NT2/D1 (cell line): ENCODE measurements around the gene BRINP3.

ENCODE experiments used
- DNase-seq: peaks from one replicate; pipeline ENCODE4 v3.0.0-alpha.2; 2011; ENCODE audit warnings: low read depth, low spot score
- H3K27me3 ChIP-seq: 2 replicates; pipeline ENCODE4 v1.6.0; 2011; ENCODE audit warnings: mild to moderate bottlenecking; ENCODE audit not compliant: insufficient read length, insufficient read depth
- H3K36me3 ChIP-seq: 2 replicates; pipeline ENCODE4 v1.6.1; 2011; ENCODE audit warnings: mild to moderate bottlenecking, low read length, mixed read lengths; ENCODE audit not compliant: insufficient read depth, insufficient read length
- H3K4me1 ChIP-seq: 2 replicates; pipeline ENCODE4 v1.5.1; 2011; ENCODE audit not compliant: insufficient read depth, insufficient read length
- H3K4me3 ChIP-seq: 2 replicates; pipeline ENCODE4 v1.5.1; 2011; ENCODE audit warnings: low read depth; ENCODE audit not compliant: insufficient read length
- H3K9ac ChIP-seq: 2 replicates; pipeline ENCODE4 v1.6.0; 2011; ENCODE audit warnings: low read depth; ENCODE audit not compliant: insufficient read length
- H3K9me3 ChIP-seq: 2 replicates; pipeline ENCODE4 v1.5.1; 2011; ENCODE audit warnings: mild to moderate bottlenecking, low read length; ENCODE audit not compliant: insufficient read depth
- SUZ12 ChIP-seq: IDR thresholded peaks from 2 replicates; pipeline ENCODE4 v1.6.1; 2011; ENCODE audit not compliant: insufficient read length, insufficient read depth; ENCODE audit errors: extremely low read depth
- YY1 ChIP-seq: IDR thresholded peaks from 2 replicates; pipeline ENCODE4 v1.6.1; 2011; ENCODE audit not compliant: insufficient read length, insufficient read depth
- ZNF274 ChIP-seq: IDR thresholded peaks from 2 replicates; pipeline ENCODE4 v1.6.1; 2011; ENCODE audit warnings: mild to moderate bottlenecking, low read depth, low read length

Gene BRINP3

DNA sequence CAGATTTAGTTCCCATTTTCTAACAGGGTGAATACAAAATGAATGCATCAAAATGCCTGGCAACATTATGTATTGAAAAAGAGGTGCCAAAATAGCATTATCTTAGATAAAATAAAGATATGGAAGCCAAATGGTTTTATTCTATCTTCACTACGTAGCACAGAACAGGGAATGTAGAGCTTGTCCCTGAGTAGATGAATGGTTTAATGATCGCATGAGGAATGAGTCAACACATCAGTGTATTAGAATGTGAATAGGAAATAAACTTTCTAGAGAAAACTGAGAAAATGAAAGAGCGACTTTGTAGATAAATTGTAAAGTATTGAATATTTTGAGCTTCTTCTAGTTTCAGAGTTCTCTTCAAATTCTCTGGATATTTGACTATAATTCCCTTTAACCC, 74.3 kb downstream of the BRINP3 start:
- no peaks in the 10 kb centered on the region for H3K36me3 ChIP-seq
- TF ChIP-seq ZNF274 (no peak), YY1 (no peak), SUZ12 (no peak)
- no peaks in the 10 kb centered on the region for H3K4me1 ChIP-seq
- H3K27me3 ChIP-seq: no peaks in the 10 kb centered on the region
- DNase-seq: no peak
- no peak overlapping the region for H3K9ac ChIP-seq
- H3K9me3 ChIP-seq: no peaks in the 10 kb centered on the region
- no peak overlapping the region for H3K4me3 ChIP-seq

DNA sequence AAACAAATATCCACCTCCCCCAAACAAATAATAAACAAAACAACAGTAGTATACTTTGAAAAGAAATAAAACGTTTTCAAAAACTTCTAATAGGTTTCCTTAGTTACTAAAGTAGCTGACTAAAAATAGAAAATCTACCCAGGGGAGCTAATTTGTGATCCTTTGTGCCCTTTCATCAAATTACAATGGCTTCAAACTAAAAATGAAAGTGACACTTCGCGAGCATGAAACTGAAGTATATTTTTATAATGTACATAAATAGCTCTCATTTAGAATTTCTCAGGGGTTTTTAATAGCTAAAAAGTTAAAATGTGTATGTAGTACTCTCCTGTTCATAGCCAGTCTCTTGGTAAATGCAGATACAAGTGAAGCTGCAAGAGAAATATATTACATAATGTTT, 78.4 kb downstream of the BRINP3 start:
- Histone ChIP-seq H3K4me1 (no peaks in the 10 kb centered on the region), H3K9me3 (no peaks in the 10 kb centered on the region), H3K27me3 (no peaks in the 10 kb centered on the region), H3K4me3 (no peak overlapping the region), H3K36me3 (no peaks in the 10 kb centered on the region), H3K9ac (no peak overlapping the region)
- no peak for TF ChIP-seq ZNF274
- no peak for TF ChIP-seq SUZ12
- TF ChIP-seq YY1: no peak
- DNase-seq: no peak

DNA sequence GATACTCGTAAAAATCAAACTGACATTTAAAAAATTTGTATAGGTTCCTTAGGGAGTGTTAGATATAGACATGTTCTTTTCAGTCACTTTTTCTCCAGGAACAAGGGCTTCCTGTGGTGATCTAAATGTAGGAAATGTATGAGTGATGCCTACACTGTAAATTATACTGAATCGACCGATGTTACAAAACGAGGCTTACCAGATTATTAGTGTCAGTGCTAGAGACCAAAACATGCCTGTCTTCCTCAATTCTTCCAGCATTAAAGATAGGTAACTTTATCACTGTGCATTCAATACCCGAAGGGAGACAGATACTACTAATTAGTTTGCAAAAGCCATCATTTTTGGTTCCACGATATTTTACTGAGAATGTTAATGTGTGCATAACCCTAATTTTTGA, 86.1 kb downstream of the BRINP3 start:
- no peaks in the 10 kb centered on the region for H3K9me3 ChIP-seq
- H3K9ac ChIP-seq: no peak overlapping the region
- H3K4me1 ChIP-seq: no peaks in the 10 kb centered on the region
- no peaks in the 10 kb centered on the region for H3K36me3 ChIP-seq
- no peak overlapping the region for H3K4me3 ChIP-seq
- no peak for DNase-seq
- TF ChIP-seq SUZ12 (no peak), ZNF274 (no peak), YY1 (no peak)
- H3K27me3 ChIP-seq: no peaks in the 10 kb centered on the region

DNA sequence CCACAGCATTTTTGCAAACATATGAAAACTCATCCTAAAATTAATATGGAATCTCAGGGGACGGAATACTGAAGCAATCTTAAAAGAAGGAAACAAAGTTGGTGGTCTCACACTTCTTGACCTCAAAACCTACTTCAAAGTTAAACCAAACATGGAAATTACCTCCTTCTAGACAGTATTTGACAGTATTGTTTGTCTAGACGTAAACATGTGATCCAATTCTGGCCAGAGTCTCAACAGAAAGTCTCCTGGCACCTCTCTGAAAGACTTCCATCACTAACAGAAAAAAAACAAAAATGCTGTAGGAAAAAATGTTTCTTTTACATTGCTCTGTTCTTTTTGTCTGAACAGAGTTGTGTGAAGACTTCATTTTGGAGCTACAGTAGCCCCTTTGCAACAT, 99.7 kb downstream of the BRINP3 start:
- DNase-seq: no peak
- H3K9ac ChIP-seq: no peak overlapping the region
- H3K4me3 ChIP-seq: no peak overlapping the region
- no peak for TF ChIP-seq SUZ12
- TF ChIP-seq ZNF274: no peak
- TF ChIP-seq YY1: no peak
- no peaks in the 10 kb centered on the region for H3K4me1 ChIP-seq
- H3K9me3 ChIP-seq: no peaks in the 10 kb centered on the region
- no peaks in the 10 kb centered on the region for H3K27me3 ChIP-seq
- H3K36me3 ChIP-seq: no peaks in the 10 kb centered on the region

DNA sequence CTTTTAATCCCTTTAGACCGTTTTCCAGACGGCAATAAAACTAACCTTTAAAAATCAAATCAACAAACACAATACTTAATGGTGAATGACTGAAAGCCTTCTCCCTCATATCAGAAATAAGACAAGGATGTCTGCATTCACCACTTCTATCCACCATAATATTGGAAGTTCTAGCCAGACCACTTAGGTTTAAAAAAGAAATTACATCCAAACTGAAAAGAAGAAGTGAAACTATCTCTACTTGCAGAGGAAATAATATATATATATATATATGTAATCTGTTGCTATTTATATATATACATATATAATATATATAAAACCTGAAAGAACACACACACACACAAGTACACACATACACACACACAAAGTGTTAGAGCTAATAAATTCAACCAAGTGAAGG, 100.4 kb downstream of the BRINP3 start:
- Histone ChIP-seq H3K4me1 (no peaks in the 10 kb centered on the region), H3K27me3 (no peaks in the 10 kb centered on the region), H3K36me3 (no peaks in the 10 kb centered on the region), H3K4me3 (no peak overlapping the region), H3K9me3 (no peaks in the 10 kb centered on the region), H3K9ac (no peak overlapping the region)
- DNase-seq: no peak
- TF ChIP-seq YY1 (no peak), ZNF274 (no peak), SUZ12 (no peak)

DNA sequence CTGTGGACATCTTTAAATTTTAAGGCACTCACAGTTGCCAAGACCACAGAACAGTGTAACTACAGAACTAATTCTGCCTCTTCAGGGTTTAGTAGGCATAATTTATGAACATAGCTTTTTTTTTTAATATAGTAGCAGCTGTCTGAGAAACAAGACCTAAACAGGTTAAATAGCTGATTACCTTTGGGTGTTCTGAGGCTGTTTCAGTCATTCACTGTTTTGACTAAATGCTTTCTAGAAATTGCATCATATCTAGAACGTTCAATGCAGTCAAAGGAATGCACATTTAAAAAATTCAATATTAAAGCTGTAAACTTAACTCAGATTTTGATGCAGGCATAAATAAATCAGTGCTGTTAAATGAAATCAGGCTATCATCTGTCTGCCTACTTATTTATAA, 101.6 kb downstream of the BRINP3 start:
- no peak overlapping the region for H3K4me3 ChIP-seq
- no peaks in the 10 kb centered on the region for H3K4me1 ChIP-seq
- no peak for DNase-seq
- TF ChIP-seq ZNF274 (no peak), YY1 (no peak), SUZ12 (no peak)
- no peaks in the 10 kb centered on the region for H3K27me3 ChIP-seq
- no peak overlapping the region for H3K9ac ChIP-seq
- H3K9me3 ChIP-seq: no peaks in the 10 kb centered on the region
- no peaks in the 10 kb centered on the region for H3K36me3 ChIP-seq

DNA sequence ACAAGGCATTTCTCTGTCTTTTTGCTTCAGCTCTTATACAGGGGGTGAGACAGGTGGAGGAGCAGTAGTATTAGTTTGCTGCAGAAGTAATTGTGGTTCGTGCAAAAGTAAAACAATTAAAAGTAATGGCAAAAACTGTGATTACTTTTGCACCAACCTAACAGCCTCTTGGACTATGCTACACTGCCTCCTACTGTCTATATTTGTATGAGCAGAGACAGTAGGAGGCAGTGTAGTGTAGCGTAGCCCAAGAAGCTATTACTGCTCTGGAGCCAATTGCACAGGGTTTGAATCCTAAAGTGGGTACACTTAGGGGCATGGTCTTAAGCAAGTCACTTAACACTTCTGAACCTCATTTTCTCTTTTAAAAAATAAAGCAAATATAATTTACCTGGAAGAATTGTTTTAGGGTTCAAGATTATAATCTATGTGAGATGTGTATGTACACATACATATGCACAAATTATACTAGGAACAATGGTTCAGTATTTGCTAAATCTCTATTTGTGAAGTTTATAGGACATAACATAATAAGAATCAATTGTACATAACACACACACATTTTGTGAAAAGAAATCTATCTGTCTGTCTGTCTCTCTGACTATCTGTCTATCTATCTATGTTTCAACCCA, 103.8 kb downstream of the BRINP3 start:
- TF ChIP-seq YY1 (no peak), ZNF274 (no peak), SUZ12 (no peak)
- DNase-seq: peak; percentile 42

DNA sequence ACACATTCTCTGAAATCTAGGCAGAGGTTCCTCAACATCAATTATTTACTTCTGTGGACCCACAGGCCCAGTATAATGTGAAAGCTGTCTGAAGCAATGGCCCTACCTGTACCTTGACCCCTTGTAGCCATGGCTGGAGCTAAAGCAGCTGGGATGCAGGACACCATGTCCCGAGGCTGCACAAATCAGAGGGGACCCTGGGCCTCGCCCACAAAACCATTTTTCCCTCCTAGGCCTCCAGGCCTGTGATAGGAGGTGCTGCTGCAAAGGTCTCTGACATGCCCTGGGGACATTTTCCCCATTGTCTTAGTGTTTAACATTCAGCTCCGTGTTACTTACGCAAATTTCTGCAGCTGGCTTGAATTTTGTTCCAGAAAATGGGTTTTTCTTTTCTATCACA, 110.5 kb downstream of the BRINP3 start:
- DNase-seq: no peak
- Histone ChIP-seq H3K27me3 (no peaks in the 10 kb centered on the region), H3K9me3 (peaks cover 12% of the 10 kb centered on the region), H3K4me1 (no peaks in the 10 kb centered on the region), H3K9ac (no peak overlapping the region), H3K36me3 (no peaks in the 10 kb centered on the region), H3K4me3 (no peak overlapping the region)
- TF ChIP-seq YY1 (no peak), SUZ12 (no peak)

More for the DNA sequence above, 103.8 kb downstream of the BRINP3 start:
- Histone ChIP-seq H3K9me3 (no peaks in the 10 kb centered on the region), H3K4me3 (no peak overlapping the region), H3K36me3 (no peaks in the 10 kb centered on the region), H3K9ac (no peak overlapping the region), H3K27me3 (no peaks in the 10 kb centered on the region), H3K4me1 (no peaks in the 10 kb centered on the region)
